Neural crest cell (in vitro differentiated cells): Measurements from ENCODE around the gene DHPS. TPM values are rescaled to one million over a fixed set of nuclear protein-coding genes. Genes with fewer than 3 reads are reported as not detected.
A peak's percentile ranks its signal among the peaks of the same experiment; 100 is the strongest.
"Not testable (repeated sequence)": the region's sequence is repeated elsewhere in the genome, so short reads cannot be mapped to it uniquely, and the experiment has no call there.

ENCODE experiments used
- DNase-seq: peaks from one replicate; pipeline ENCODE4 v3.0.0; 2021; ENCODE audit warnings: low read depth, mixed read lengths, low spot score
- H3K27ac Mint-ChIP-seq: one replicate; pipeline ENCODE4 v1.8.0; 2021; ENCODE audit warnings: mild to moderate bottlenecking, mixed read lengths; ENCODE audit not compliant: unreplicated experiment
- H3K27me3 Mint-ChIP-seq: 2 replicates; pipeline ENCODE4 v1.8.0; 2021; ENCODE audit warnings: low read depth, mild to moderate bottlenecking, mixed read lengths
- H3K36me3 Mint-ChIP-seq: 2 replicates; pipeline ENCODE4 v1.8.0; 2021; ENCODE audit warnings: low read depth, mild to moderate bottlenecking, mixed read lengths
- H3K4me1 Mint-ChIP-seq: 2 replicates; pipeline ENCODE4 v1.8.0; 2021; ENCODE audit warnings: mixed read lengths
- H3K4me3 Mint-ChIP-seq: one replicate; pipeline ENCODE4 v1.8.0; 2021; ENCODE audit warnings: mild to moderate bottlenecking, mixed read lengths
- H3K9me3 Mint-ChIP-seq: 2 replicates; pipeline ENCODE4 v1.8.0; 2021; ENCODE audit warnings: mixed read lengths
- CTCF ChIP-seq: fragments of 200-600 bp; sonication (generic); conservative IDR thresholded peaks from 2 replicates; pipeline ENCODE4 v1.5.0; 2021; ENCODE audit warnings: antibody characterized with exemption, mild to moderate bottlenecking
- total RNA-seq: library from RNA; stranded (reverse); gene quantifications from 2 replicates; pipeline ENCODE4 v1.2.1, GENCODE V29; 2021

Gene DHPS
- total RNA-seq, 1 donor from 2014 or later = 106 TPM

GRCh38 chr19:12720851-12721655 is 39.4 kb upstream of the DHPS start:
- Mint-ChIP-seq H3K9me3 (no peaks in the 10 kb centered on the region), H3K27ac (peak overlapping the region; percentile 96), H3K4me1 (peaks cover 35% of the 10 kb centered on the region), H3K4me3 (peak overlapping the region; percentile 100), H3K27me3 (peaks cover 10% of the 10 kb centered on the region), H3K36me3 (peaks cover 16% of the 10 kb centered on the region)
- TF ChIP-seq CTCF = no peak
- no peak for DNase-seq

GRCh38 chr19:12720296-12720695 is 38.6 kb upstream of the DHPS start:
- no peak for DNase-seq
- no peak for TF ChIP-seq CTCF
- Mint-ChIP-seq H3K36me3 (peaks cover 16% of the 10 kb centered on the region), H3K4me3 (peak overlapping the region; percentile 82), H3K4me1 (peaks cover 35% of the 10 kb centered on the region), H3K27me3 (peaks cover 10% of the 10 kb centered on the region), H3K27ac (peak overlapping the region; percentile 78), H3K9me3 (no peaks in the 10 kb centered on the region)

GRCh38 chr19:12715929-12716328 is 34.2 kb upstream of the DHPS start:
- H3K36me3 Mint-ChIP-seq = peaks cover 20% of the 10 kb centered on the region
- H3K4me3 Mint-ChIP-seq = peak overlapping the region; percentile 62
- no peak for TF ChIP-seq CTCF
- peaks cover 6% of the 10 kb centered on the region for H3K4me1 Mint-ChIP-seq
- H3K27me3 Mint-ChIP-seq = no peaks in the 10 kb centered on the region
- H3K27ac Mint-ChIP-seq = no peak overlapping the region
- no peak for DNase-seq
- no peaks in the 10 kb centered on the region for H3K9me3 Mint-ChIP-seq

GRCh38 chr19:12715102-12715501 is 33.4 kb upstream of the DHPS start:
- Mint-ChIP-seq H3K4me1 (no peaks in the 10 kb centered on the region), H3K4me3 (no peak overlapping the region), H3K27ac (no peak overlapping the region), H3K9me3 (no peaks in the 10 kb centered on the region), H3K27me3 (no peaks in the 10 kb centered on the region), H3K36me3 (peaks cover 18% of the 10 kb centered on the region)
- no peak for DNase-seq
- no peak for TF ChIP-seq CTCF

- not testable (repeated sequence) for H3K9me3 Mint-ChIP-seq, H3K4me3 Mint-ChIP-seq, H3K27me3 Mint-ChIP-seq, H3K27ac Mint-ChIP-seq, H3K4me1 Mint-ChIP-seq, DNase-seq
- H3K36me3 Mint-ChIP-seq = peaks cover 18% of the 10 kb centered on the region
These were observed 31.6 kb upstream of the DHPS start for GRCh38 chr19:12713304-12713703.

- not testable (repeated sequence) for H3K27me3 Mint-ChIP-seq, H3K4me3 Mint-ChIP-seq, H3K4me1 Mint-ChIP-seq, H3K9me3 Mint-ChIP-seq, H3K27ac Mint-ChIP-seq
- TF ChIP-seq CTCF = peak; percentile 58
- DNase-seq = peak; percentile 37
- H3K36me3 Mint-ChIP-seq = peaks cover 18% of the 10 kb centered on the region
These were observed 30.4 kb upstream of the DHPS start for GRCh38 chr19:12712077-12712476.
